ENCODE measurements around the gene NKAIN2.
"Not testable (repeated sequence)": the region's sequence is repeated elsewhere in the genome, so short reads cannot be mapped to it uniquely, and the experiment has no call there.

NKAIN2 gene

GRCh38 chr6:124430740-124431318, 627.2 kb downstream of the NKAIN2 start:
- no peak for DNase-seq

GRCh38 chr6:124432620-124433019, 629.0 kb downstream of the NKAIN2 start:
- no peak for DNase-seq

GRCh38 chr6:124433387-124434160, 629.9 kb downstream of the NKAIN2 start:
- DNase-seq = no peak

GRCh38 chr6:124434421-124434820, 630.8 kb downstream of the NKAIN2 start:
- no peak for DNase-seq

GRCh38 chr6:124436803-124437202, 633.1 kb downstream of the NKAIN2 start:
- no peak for DNase-seq

- no peak for DNase-seq
Observed at GRCh38 chr6:124438546-124439065, 634.9 kb downstream of the NKAIN2 start.

- no peak for DNase-seq
Observed at GRCh38 chr6:124441450-124441849, 637.8 kb downstream of the NKAIN2 start.

GRCh38 chr6:124443541-124443940, 639.9 kb downstream of the NKAIN2 start:
- no peak for DNase-seq

GRCh38 chr6:124445581-124445980, 641.9 kb downstream of the NKAIN2 start:
- no peak for DNase-seq

- DNase-seq = no peak
Observed at GRCh38 chr6:124446961-124447360, 643.3 kb downstream of the NKAIN2 start.

GRCh38 chr6:124459268-124459667, 655.6 kb downstream of the NKAIN2 start:
- no peak for DNase-seq

GRCh38 chr6:124462750-124463149, 659.1 kb downstream of the NKAIN2 start:
- no peak for DNase-seq

GRCh38 chr6:124463271-124463670, 659.6 kb downstream of the NKAIN2 start:
- DNase-seq = no peak

GRCh38 chr6:124464600-124464999, 660.9 kb downstream of the NKAIN2 start:
- not testable (repeated sequence) for DNase-seq

- DNase-seq = no peak
Observed at GRCh38 chr6:124466949-124467348, 663.3 kb downstream of the NKAIN2 start.

- DNase-seq = no peak
Observed at GRCh38 chr6:124467366-124467765, 663.7 kb downstream of the NKAIN2 start.

GRCh38 chr6:124470803-124471202, 667.1 kb downstream of the NKAIN2 start:
- no peak for DNase-seq

- no peak for DNase-seq
Observed at GRCh38 chr6:124475176-124475575, 671.5 kb downstream of the NKAIN2 start.

- DNase-seq = no peak
Observed at GRCh38 chr6:124478906-124479305, 675.2 kb downstream of the NKAIN2 start.

- no peak for DNase-seq
Observed at GRCh38 chr6:124479991-124480430, 676.3 kb downstream of the NKAIN2 start.

GRCh38 chr6:124482071-124482491, 678.4 kb downstream of the NKAIN2 start:
- DNase-seq = no peak

GRCh38 chr6:124487623-124488431, 684.2 kb downstream of the NKAIN2 start:
- peak in 1 of 56 donors; percentile 5 for DNase-seq

Measured in nucleus accumbens (tissue), 56 donors.